ENCODE results near the gene KMT2B. TPM values are rescaled to one million over a fixed set of nuclear protein-coding genes. Genes with fewer than 3 reads are reported as not detected.
"Not testable (repeated sequence)": the region's sequence is repeated elsewhere in the genome, so short reads cannot be mapped to it uniquely, and the experiment has no call there.

Gene KMT2B
- total and polyA plus RNA-seq, 8 donors: 8.3 to 92.4 (median 18.9) TPM

- Histone ChIP-seq H3K36me3 (peaks cover 17 to 80% (median 74%) of the 10 kb centered on the region in 4 donors), H3K4me3 (no peak overlapping the region), H3K27me3 (no peaks in the 10 kb centered on the region), H3K27ac (no peak overlapping the region), H3K9me3 (no peaks in the 10 kb centered on the region), H3K4me1 (peaks cover 0 to 20% (median 4%) of the 10 kb centered on the region in 4 donors)
- intact Hi-C loops (cut with DNase I; ENCODE audit: low total_unique reads): no loop called here
- TF ChIP-seq, protein P1, sequence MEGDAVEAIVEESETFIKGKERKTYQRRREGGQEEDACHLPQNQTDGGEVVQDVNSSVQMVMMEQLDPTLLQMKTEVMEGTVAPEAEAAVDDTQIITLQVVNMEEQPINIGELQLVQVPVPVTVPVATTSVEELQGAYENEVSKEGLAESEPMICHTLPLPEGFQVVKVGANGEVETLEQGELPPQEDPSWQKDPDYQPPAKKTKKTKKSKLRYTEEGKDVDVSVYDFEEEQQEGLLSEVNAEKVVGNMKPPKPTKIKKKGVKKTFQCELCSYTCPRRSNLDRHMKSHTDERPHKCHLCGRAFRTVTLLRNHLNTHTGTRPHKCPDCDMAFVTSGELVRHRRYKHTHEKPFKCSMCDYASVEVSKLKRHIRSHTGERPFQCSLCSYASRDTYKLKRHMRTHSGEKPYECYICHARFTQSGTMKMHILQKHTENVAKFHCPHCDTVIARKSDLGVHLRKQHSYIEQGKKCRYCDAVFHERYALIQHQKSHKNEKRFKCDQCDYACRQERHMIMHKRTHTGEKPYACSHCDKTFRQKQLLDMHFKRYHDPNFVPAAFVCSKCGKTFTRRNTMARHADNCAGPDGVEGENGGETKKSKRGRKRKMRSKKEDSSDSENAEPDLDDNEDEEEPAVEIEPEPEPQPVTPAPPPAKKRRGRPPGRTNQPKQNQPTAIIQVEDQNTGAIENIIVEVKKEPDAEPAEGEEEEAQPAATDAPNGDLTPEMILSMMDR (IDR thresholded peaks at IDR 0.05): no peak
- TF ChIP-seq EP300 (IDR thresholded peaks at IDR 0.05) (no peak), POLR2AphosphoS5 (IDR thresholded peaks at IDR 0.05) (no peak), POLR2A (IDR thresholded peaks at IDR 0.05) (no peak)
- no peak for DNase-seq
- 88 to 96% (median 93%) methylated on average over 16 to 17 of the region's 17 CpGs for WGBS, 5 donors
Measured at GRCh38 chr19:35764432-35765315, 46.9 kb downstream of the KMT2B start.

GRCh38 chr19:35766571-35767104 is 48.8 kb downstream of the KMT2B start:
- H3K9me3 ChIP-seq: no peaks in the 10 kb centered on the region
- H3K27ac ChIP-seq: no peak overlapping the region
- no peak overlapping the region for H3K4me3 ChIP-seq
- peaks cover 17 to 74% (median 64%) of the 10 kb centered on the region in 4 donors for H3K36me3 ChIP-seq
- intact Hi-C loops (cut with DNase I; ENCODE audit: low total_unique reads): no loop called here
- WGBS, 5 donors: 79 to 85% (median 82%) methylated on average over 10 to 11 of the region's 11 CpGs
- peaks cover 0 to 9% (median 0%) of the 10 kb centered on the region in 4 donors for H3K4me1 ChIP-seq
- DNase-seq: no peak
- TF ChIP-seq, protein P1 (IDR thresholded peaks at IDR 0.05): no peak
- TF ChIP-seq EP300 (IDR thresholded peaks at IDR 0.05): no peak
- no peak for TF ChIP-seq POLR2A (IDR thresholded peaks at IDR 0.05)
- no peak for TF ChIP-seq POLR2AphosphoS5 (IDR thresholded peaks at IDR 0.05)
- H3K27me3 ChIP-seq: no peaks in the 10 kb centered on the region

DNA sequence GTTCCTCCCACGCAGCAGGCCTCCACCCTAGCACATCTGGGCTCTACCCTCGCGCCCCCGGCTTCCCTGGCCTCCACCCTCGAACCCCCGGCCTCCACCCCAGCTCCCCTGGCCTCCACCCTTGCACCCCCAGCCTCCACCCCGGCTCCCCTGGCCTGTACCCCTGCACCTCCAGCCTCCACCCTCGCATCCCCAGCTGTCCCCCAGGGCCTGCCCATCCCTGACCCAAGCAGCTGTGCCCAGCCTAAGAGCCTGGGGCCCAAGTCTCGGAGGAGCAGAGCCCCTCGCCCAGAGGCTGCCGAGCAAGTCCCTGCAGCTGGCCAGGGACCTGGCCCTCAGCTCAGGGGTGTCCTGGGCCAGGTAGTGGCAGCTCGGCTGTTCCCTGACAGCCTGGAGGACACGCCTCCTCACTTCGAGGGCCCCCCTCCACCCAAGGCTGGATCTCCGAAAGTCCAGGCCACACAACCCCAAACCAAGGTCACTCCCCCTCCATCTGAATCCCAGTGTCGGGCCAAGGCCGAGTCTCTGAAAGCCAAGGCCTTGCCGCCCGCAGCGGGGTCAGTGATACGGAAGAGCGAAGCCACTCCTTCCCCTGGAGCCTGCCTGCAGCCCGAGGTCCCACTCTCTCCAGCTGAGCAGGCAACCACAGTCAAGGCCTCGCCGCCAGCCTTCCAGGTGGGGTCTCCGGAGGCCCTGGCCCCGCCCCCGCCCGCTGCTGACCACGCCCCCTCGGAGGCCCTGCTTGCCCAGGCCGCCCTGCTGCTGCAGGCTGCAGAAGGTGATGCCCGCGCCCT is 49.7 kb downstream of the KMT2B start:
- TF ChIP-seq, protein P1 (IDR thresholded peaks at IDR 0.05): no peak
- TF ChIP-seq POLR2AphosphoS5 (IDR thresholded peaks at IDR 0.05) (no peak), POLR2A (IDR thresholded peaks at IDR 0.05) (no peak), EP300 (IDR thresholded peaks at IDR 0.05) (no peak)
- H3K36me3 ChIP-seq: peaks cover 13 to 66% (median 56%) of the 10 kb centered on the region in 4 donors
- no peaks in the 10 kb centered on the region for H3K9me3 ChIP-seq
- peak in 1 of 2 donors; percentile 84 for DNase-seq
- peaks cover 0 to 9% (median 0%) of the 10 kb centered on the region in 4 donors for H3K4me1 ChIP-seq
- peak overlapping the region in 1 of 5 donors; percentile 24 for H3K27ac ChIP-seq
- 63 to 78% (median 71%) methylated on average over 24 to 34 of the region's 34 CpGs for WGBS, 5 donors
- intact Hi-C loops (cut with DNase I; ENCODE audit: low total_unique reads): no loop called here
- H3K4me3 ChIP-seq: no peak overlapping the region
- H3K27me3 ChIP-seq: no peaks in the 10 kb centered on the region

DNA sequence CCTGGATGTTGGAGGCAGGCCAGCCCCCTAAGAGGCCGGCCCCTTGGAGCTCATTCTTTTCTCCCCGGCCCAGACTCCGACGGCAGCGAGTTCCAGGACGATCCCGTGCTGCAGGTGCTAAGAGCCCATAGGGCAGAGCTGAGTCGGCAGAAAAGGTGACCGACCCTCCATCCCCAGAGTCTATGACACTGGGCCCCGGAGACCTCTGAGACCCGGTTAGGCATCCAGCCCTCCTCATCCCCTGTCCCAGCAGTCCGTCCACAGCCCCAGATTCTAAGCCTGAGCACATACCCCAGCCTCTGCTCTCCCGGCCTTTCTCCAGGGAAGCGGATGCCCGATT is 50.2 kb downstream of the KMT2B start:
- WGBS, 5 donors: 49 to 70% (median 68%) methylated on average over 12 to 15 of the region's 15 CpGs
- Histone ChIP-seq H3K4me1 (peaks cover 0 to 9% (median 0%) of the 10 kb centered on the region in 4 donors), H3K27ac (peak overlapping the region in 1 of 5 donors; percentile 24), H3K27me3 (no peaks in the 10 kb centered on the region), H3K4me3 (no peak overlapping the region), H3K9me3 (no peaks in the 10 kb centered on the region), H3K36me3 (peaks cover 13 to 60% (median 50%) of the 10 kb centered on the region in 4 donors)
- TF ChIP-seq POLR2AphosphoS5 (IDR thresholded peaks at IDR 0.05): no peak
- TF ChIP-seq, protein P1 (IDR thresholded peaks at IDR 0.05): no peak
- no peak for TF ChIP-seq POLR2A (IDR thresholded peaks at IDR 0.05)
- no peak for TF ChIP-seq EP300 (IDR thresholded peaks at IDR 0.05)
- no peak for DNase-seq
- intact Hi-C loops (cut with DNase I; ENCODE audit: low total_unique reads): no loop called here

DNA sequence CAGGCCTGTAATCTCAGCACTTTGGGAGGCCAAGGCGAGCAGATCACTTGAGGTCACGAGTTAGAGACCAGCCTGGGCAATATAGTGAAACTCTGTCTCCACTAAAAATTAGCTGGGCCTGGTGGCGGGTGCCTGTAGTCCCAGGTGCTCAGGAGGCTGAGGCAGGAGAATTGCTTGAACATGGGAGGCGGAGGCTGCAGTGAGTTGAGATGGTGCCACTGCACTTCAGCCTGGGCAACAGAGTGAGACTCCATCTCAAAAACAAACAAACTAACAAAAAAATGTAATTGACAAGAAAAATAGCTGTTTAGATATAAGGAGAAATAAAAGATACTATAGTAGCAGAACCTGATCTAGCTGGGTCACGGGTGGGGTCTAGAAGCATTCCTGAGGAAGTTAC is 54.6 kb downstream of the KMT2B start:
- H3K36me3 ChIP-seq: peaks cover 0 to 18% (median 9%) of the 10 kb centered on the region in 4 donors
- intact Hi-C loops (cut with DNase I; ENCODE audit: low total_unique reads); H3K9me3 ChIP-seq; H3K27ac ChIP-seq; H3K4me3 ChIP-seq; DNase-seq; H3K27me3 ChIP-seq: not testable (repeated sequence)
- H3K4me1 ChIP-seq: peaks cover 7 to 29% (median 24%) of the 10 kb centered on the region in 4 donors
- 86 to 94% (median 89%) methylated on average over 5 of the region's 5 CpGs for WGBS, 5 donors
